GM12801 (cell line): ENCODE data around the gene FBXW8.

Experiments
- TF ChIP-seq, protein P1 (sequence below): IDR thresholded peaks from one replicate; pipeline ENCODE4 v1.5.1; 2011; ENCODE audit warnings: control low read depth; ENCODE audit not compliant: insufficient read length; ENCODE audit errors: extremely low read depth

The FBXW8 gene

DNA sequence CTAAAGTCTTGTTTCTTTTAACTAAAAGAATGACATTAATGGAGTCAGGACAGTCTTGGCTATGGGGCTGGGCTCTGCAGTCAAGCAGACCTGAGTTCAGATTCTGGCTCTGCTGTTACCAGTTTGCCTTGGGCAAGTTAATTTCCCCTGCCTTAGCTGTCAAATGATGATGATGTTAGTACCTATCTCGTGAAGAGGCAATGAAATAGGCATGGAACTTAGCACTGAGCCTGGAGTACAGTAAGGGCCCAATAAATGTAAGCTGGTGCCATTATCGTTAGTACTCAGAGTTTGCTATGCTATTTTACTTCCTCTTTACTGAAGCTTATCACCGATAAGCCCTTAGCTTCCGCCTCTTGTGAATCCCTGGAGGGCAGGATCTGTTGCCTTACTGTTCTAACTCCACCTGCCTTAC is 8.5 kb downstream of the FBXW8 start:
- TF ChIP-seq, protein P1, sequence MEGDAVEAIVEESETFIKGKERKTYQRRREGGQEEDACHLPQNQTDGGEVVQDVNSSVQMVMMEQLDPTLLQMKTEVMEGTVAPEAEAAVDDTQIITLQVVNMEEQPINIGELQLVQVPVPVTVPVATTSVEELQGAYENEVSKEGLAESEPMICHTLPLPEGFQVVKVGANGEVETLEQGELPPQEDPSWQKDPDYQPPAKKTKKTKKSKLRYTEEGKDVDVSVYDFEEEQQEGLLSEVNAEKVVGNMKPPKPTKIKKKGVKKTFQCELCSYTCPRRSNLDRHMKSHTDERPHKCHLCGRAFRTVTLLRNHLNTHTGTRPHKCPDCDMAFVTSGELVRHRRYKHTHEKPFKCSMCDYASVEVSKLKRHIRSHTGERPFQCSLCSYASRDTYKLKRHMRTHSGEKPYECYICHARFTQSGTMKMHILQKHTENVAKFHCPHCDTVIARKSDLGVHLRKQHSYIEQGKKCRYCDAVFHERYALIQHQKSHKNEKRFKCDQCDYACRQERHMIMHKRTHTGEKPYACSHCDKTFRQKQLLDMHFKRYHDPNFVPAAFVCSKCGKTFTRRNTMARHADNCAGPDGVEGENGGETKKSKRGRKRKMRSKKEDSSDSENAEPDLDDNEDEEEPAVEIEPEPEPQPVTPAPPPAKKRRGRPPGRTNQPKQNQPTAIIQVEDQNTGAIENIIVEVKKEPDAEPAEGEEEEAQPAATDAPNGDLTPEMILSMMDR = no peak

- TF ChIP-seq, protein P1 = no peak
Measured at GRCh38 chr12:116919706-116920485, 9.1 kb downstream of the FBXW8 start.

DNA sequence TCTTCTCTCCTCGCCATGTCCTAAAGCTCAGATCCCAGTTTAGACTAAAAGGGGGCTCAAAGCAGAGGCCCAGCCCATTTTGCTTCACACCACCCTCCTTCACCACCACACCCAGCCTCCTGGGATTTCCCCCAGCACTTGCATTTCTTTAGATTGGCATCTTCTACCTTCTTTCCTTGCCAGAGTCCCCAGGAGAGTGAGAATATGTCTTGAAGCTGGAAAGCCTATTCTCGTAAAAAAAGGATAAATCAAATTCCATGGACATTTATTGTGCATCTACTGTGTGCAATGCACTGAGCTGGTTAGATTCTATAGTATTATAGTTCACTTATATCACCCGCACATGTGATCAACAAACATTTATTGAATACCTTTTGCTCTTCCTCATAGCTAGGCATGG is 10.2 kb downstream of the FBXW8 start:
- TF ChIP-seq, protein P1 = no peak

- TF ChIP-seq, protein P1 = no peak
Measured at GRCh38 chr12:116922194-116922897, 11.6 kb downstream of the FBXW8 start.

DNA sequence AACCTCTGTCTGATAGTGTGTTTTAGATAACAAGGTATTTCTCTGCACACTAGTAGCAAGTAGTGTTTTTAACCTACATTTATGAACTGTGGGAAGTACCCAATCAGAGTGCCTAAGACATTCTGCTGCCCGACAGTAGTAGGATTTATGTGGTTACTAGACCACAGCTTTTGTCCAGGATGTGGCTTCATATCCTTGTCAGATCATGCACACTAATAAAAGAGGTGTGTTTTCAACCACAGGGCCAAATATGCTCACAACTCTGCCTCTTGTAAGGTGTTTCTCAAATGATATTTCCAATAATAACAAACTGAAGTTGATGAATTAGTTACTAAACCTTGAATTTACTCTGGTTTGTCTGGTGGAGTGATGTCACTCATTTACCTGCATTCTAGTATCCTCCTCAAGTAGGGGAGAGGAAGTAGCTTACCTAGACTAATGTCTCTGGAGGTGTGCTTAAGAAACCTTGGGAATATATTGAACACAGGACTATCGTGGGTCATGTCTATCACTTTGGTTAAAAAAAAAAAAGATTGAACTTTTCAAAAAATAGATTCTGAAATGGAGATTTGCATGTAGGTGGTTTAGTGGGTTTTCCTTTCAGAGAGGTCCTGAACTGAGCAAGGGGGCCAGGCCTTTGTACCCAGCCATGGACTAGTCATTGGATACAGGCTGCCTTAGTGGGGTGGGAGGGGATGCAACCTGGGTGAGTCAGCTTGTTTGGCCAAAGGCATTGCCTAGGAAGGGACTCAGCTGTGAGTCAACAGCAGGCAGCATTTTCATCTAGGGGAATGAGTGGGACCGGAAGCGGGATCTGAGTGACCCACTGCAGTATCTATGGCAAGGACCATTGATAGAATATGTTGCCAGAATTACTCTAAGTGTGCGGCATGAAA is 14.1 kb downstream of the FBXW8 start:
- TF ChIP-seq, protein P1 = no peak

DNA sequence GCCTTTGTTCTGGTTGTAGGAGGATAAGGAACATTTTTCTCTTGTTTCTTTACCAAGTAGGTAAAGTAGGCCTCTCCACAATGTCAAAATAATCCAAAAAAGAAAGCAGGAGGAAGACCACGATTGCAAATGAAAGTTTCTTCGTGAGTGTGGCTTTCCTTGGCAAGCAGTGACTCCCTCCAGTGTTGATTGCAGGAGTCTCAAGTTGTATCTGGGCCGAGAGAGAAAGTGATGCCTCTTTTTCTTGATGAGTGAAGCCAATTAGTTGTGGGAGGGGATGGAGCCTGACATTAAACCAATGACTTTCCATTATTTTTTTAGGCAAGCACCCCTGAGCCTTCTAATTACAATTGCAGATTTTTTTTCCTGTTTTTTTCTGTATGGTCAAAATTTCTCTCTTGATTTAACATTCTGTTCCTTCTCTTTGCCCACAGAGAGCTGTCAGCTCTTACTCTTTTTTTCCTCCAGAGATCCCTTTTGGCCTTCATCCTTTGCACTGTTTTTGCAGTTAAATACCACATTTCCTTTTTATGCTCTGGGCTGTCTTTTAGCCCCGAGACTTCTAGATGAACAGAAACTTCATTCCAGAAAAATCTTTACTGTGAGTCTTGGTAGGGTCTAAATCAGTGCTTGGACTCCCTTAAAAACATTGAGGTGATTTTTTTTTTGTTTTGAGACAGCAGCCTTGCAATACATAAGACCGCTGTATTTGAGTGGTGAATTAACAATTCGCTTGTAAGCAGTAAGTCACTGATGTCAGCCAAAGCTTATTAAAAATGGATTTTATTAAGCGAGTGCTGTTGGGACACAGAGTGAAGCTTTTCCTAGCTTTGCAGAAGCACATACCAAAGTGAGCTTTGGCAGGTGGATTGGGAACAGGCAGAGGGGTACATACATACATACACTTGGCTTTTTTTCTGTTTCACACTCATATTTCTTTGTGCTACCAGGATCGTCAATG is 15.8 kb downstream of the FBXW8 start:
- TF ChIP-seq, protein P1 = no peak
